Stimulated activated CD4-positive, alpha-beta T cell treated with anti-CD3 and anti-CD28 coated beads, Interleukin-1b, Interleukin-23, amount 100 ng/mL, for 4 hours (primary cell): Measurements from ENCODE around the gene RASSF1.
"Not testable (repeated sequence)": the region's sequence is repeated elsewhere in the genome, so short reads cannot be mapped to it uniquely, and the experiment has no call there.

ENCODE experiments used
- DNase-seq, 2 donors: peaks; one replicate each; pipeline ENCODE4 v3.0.0-alpha.2; 2020; ENCODE audit warnings: low read depth in 2 of 2

RASSF1 gene

GRCh38 chr3:50323614-50324199 lies 16.9 kb downstream of the RASSF1 start:
- no peak for DNase-seq

- no peak for DNase-seq
Measured at GRCh38 chr3:50323092-50323600, 17.5 kb downstream of the RASSF1 start.

- DNase-seq = no peak
Measured at GRCh38 chr3:50322386-50323091, 18.1 kb downstream of the RASSF1 start, which contains the start of gene HYAL2. Gene HYAL2 (minus strand): TSS chr3:50322745. CDS start chr3:50320489, 2,256 bp downstream.

- DNase-seq = no peak
Measured at GRCh38 chr3:50322115-50322385, 18.6 kb downstream of the RASSF1 start.

- peak; percentile 68 to 75 for DNase-seq
Measured at GRCh38 chr3:50321336-50322114, 19.1 kb downstream of the RASSF1 start.

- peak; percentile 54 to 63 for DNase-seq
Measured at GRCh38 chr3:50320853-50321335, 19.7 kb downstream of the RASSF1 start.

GRCh38 chr3:50319894-50320625 lies 20.6 kb downstream of the RASSF1 start:
- no peak for DNase-seq

GRCh38 chr3:50319181-50319893 lies 21.3 kb downstream of the RASSF1 start:
- no peak for DNase-seq

GRCh38 chr3:50318615-50319014 lies 22.0 kb downstream of the RASSF1 start:
- no peak for DNase-seq

GRCh38 chr3:50318163-50318562 lies 22.5 kb downstream of the RASSF1 start:
- DNase-seq = no peak

- no peak for DNase-seq
Measured at GRCh38 chr3:50317300-50317699, 23.3 kb downstream of the RASSF1 start.

GRCh38 chr3:50316657-50317242 lies 23.9 kb downstream of the RASSF1 start:
- peak in 1 of 2 donors; percentile 54 for DNase-seq

- DNase-seq = no peak
Measured at GRCh38 chr3:50314816-50315215, 25.8 kb downstream of the RASSF1 start.

- no peak for DNase-seq
Measured at GRCh38 chr3:50314342-50314741, 26.3 kb downstream of the RASSF1 start.

GRCh38 chr3:50312041-50312440 lies 28.6 kb downstream of the RASSF1 start:
- DNase-seq = not testable (repeated sequence)

GRCh38 chr3:50304601-50305000 lies 36.0 kb downstream of the RASSF1 start:
- no peak for DNase-seq

- DNase-seq = no peak
Measured at GRCh38 chr3:50303013-50303815, 37.4 kb downstream of the RASSF1 start, which contains the start of gene HYAL1. Gene HYAL1 (minus strand): TSS chr3:50303574. CDS start chr3:50302956, 618 bp downstream.

- DNase-seq = no peak
Measured at GRCh38 chr3:50302095-50303012, 38.3 kb downstream of the RASSF1 start.
